K562 (cell line): ENCODE measurements around the gene TIMP1.

Experiments used
- ATF2 ChIP-seq: sonication (generic); formaldehyde crosslinking; IDR thresholded peaks from 2 replicates; pipeline ENCODE4 v1.8.1; 2022; ENCODE audit warnings: missing genetic modification reagents
- CHD1 ChIP-seq: fragments of 200-600 bp; sonication (generic); IDR thresholded peaks from one replicate; pipeline ENCODE4 v1.6.1; 2012; ENCODE audit warnings: mild to moderate bottlenecking, moderate library complexity, low read length, inconsistent platforms
- PATZ1 ChIP-seq: fragments of 250-450 bp; sonication (Bioruptor Pico); IDR thresholded peaks from 2 replicates; pipeline ENCODE4 v1.5.0; 2020; ENCODE audit warnings: mild to moderate bottlenecking, borderline replicate concordance
- POLR2AphosphoS2 ChIP-seq: IDR thresholded peaks from 2 replicates; pipeline ENCODE4 v1.6.1; 2012; ENCODE audit warnings: low read length, improper control_type of control experiment

GRCh38 chrX:47558436-47558835 lies 23.8 kb upstream of the TIMP1 start:
- TF ChIP-seq CHD1 (no peak), PATZ1 (no peak), ATF2 (CRISPR knock-in tag) (no peak), POLR2AphosphoS2 (no peak)
